ENCODE data around the gene LPIN3.

LPIN3 gene

DNA sequence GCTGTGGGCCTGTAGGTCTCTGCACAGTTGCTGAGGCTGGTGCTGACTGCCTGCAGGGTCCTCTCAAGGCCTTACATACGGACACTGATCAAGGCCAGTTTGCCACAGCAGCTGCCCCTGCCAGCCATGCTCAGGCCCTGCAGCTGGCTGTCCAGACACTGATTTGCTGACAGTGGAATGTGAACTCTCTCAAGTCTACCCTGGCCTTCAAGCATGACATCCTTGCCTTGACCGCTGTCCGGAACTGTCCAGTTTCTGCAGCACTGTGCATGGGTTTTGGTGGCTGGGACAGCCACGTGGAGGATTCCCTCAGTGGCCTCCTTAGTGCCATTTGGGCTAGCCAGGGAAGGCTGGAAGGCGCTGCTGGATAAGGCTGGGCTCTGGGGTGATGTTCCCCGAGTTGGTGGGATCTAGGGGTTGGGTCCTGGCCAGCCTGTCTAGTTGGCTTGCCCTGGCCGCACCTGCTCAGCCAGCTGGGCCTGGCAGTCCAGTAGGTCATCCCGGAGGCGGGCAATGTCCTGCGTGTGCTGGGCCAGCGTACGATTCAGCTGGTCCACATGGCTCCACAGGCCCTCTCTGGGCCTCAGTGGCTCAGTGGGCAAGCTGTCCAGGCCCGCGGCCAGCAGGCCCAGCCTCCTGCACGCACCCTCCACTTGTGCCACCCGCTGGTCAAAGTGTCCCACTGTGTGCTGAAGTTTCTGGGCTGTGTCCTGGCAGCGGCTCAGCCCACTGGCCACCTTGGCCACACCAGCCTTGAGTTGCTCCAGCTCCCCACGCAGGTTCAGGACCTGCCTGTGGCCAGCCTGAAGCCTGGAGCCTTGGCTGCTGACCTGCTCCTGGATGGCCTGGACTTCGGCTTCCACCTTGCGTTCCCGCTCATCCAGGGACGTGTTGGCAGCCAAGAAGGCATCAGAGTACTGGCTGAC lies 20.5 kb downstream of the LPIN3 start:
- Histone ChIP-seq H3K27me3 (ENCODE audit: control insufficient read depth, insufficient read depth, low read length) (peaks cover 11% of the 10 kb centered on the region; the same call in 1 of the 2 replicates), H3K4me1 (ENCODE audit: control insufficient read depth, insufficient read depth, low read length) (no peaks in the 10 kb centered on the region), H3K9me3 (ENCODE audit: control insufficient read depth, insufficient read depth, low read length) (no peaks in the 10 kb centered on the region), H3K4me3 (ENCODE audit: low read length) (no peak overlapping the region), H3K36me3 (ENCODE audit: control insufficient read depth, insufficient read depth, low read length) (no peaks in the 10 kb centered on the region), H3K27ac (ENCODE audit: low read length) (no peak overlapping the region)
- no CpG with 5 or more reads among the region's 22 CpGs for WGBS (ENCODE audit: insufficient coverage, insufficient read length)
- no peak for DNase-seq (ENCODE audit: low read depth, low spot score)

DNA sequence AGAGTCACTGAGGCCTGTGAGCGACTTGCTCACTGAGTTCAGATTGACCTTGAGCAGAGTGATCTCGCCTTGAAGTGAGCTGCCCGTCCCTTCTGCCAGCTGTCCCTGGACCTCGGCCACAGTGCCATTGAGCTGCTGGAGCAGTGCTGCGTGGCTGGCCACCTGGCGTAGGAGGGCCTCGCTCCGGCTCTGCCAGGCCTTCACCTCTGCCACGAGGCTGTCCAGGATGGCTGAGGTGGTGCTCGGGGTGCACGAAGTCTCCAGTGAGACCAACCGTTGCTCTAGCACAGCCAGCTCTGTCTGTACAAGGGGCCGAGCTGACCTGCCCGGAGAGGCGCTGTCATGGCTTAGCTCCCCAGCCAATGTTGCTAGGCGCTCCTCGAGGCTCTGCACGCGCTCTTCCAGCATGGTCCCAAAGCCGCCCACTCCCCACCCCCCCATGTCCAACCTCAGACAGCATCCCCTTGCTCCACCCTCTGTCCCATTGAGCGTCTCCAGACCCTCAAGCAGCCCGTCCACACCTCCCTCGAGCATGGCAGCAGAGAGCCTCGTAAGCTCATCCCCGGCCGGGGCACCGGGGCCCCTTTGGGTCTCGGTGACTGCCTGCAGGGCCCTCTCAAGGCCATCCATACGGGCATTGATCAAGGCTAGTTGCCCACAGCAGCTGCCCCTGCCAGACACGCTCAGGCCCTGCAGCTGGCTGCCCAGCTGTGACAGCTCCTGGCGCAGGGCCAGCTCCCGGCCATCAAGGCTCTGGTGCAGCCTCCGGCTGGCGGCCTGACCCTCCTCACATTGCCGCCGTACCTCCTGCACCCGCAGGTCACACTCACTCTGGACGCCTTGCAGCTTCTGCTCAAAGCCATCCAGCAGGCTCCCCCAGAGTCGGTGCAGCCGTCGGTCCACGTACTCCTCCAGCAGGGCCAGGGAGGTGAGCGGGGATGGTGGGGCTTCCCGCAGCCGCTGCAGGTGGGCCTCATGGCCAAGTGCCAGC lies 21.4 kb downstream of the LPIN3 start:
- Histone ChIP-seq H3K9me3 (ENCODE audit: control insufficient read depth, insufficient read depth, low read length) (no peaks in the 10 kb centered on the region), H3K36me3 (ENCODE audit: control insufficient read depth, insufficient read depth, low read length) (no peaks in the 10 kb centered on the region), H3K4me3 (ENCODE audit: low read length) (no peak overlapping the region), H3K27ac (ENCODE audit: low read length) (no peak overlapping the region), H3K4me1 (ENCODE audit: control insufficient read depth, insufficient read depth, low read length) (no peaks in the 10 kb centered on the region; the same call in 1 of the 2 replicates), H3K27me3 (ENCODE audit: control insufficient read depth, insufficient read depth, low read length) (peaks cover 13% of the 10 kb centered on the region)
- no peak for DNase-seq (ENCODE audit: low read depth, low spot score)
- WGBS (ENCODE audit: insufficient coverage, insufficient read length) = no CpG with 5 or more reads among the region's 45 CpGs

GRCh38 chr20:41362748-41363140 lies 22.1 kb downstream of the LPIN3 start:
- no CpG with 5 or more reads among the region's 5 CpGs for WGBS (ENCODE audit: insufficient coverage, insufficient read length)

GRCh38 chr20:41363601-41364000 lies 23.0 kb downstream of the LPIN3 start:
- Histone ChIP-seq H3K4me1 (ENCODE audit: control insufficient read depth, insufficient read depth, low read length) (no peaks in the 10 kb centered on the region; the same call in 1 of the 2 replicates), H3K36me3 (ENCODE audit: control insufficient read depth, insufficient read depth, low read length) (no peaks in the 10 kb centered on the region), H3K27me3 (ENCODE audit: control insufficient read depth, insufficient read depth, low read length) (peaks cover 25% of the 10 kb centered on the region), H3K27ac (ENCODE audit: low read length) (no peak overlapping the region), H3K4me3 (ENCODE audit: low read length) (no peak overlapping the region), H3K9me3 (ENCODE audit: control insufficient read depth, insufficient read depth, low read length) (no peaks in the 10 kb centered on the region)
- DNase-seq (ENCODE audit: low read depth, low spot score) = no peak
- no CpG with 5 or more reads among the region's 7 CpGs for WGBS (ENCODE audit: insufficient coverage, insufficient read length)

More at GRCh38 chr20:41362748-41363140, 22.1 kb downstream of the LPIN3 start:
- no peaks in the 10 kb centered on the region for H3K36me3 ChIP-seq (ENCODE audit: control insufficient read depth, insufficient read depth, low read length)
- H3K27me3 ChIP-seq (ENCODE audit: control insufficient read depth, insufficient read depth, low read length) = peaks cover 20% of the 10 kb centered on the region
- H3K4me3 ChIP-seq (ENCODE audit: low read length) = no peak overlapping the region
- no peak overlapping the region for H3K27ac ChIP-seq (ENCODE audit: low read length)
- no peaks in the 10 kb centered on the region for H3K9me3 ChIP-seq (ENCODE audit: control insufficient read depth, insufficient read depth, low read length)
- DNase-seq (ENCODE audit: low read depth, low spot score) = no peak
- no peaks in the 10 kb centered on the region; the same call in 1 of the 2 replicates for H3K4me1 ChIP-seq (ENCODE audit: control insufficient read depth, insufficient read depth, low read length)

- no peak for DNase-seq (ENCODE audit: low read depth, low spot score)
- no peak overlapping the region for H3K4me3 ChIP-seq (ENCODE audit: low read length)
- no peaks in the 10 kb centered on the region for H3K9me3 ChIP-seq (ENCODE audit: control insufficient read depth, insufficient read depth, low read length)
- WGBS (ENCODE audit: insufficient coverage, insufficient read length) = no CpG with 5 or more reads among the region's 13 CpGs
- peaks cover 26% of the 10 kb centered on the region for H3K27me3 ChIP-seq (ENCODE audit: control insufficient read depth, insufficient read depth, low read length)
- no peak overlapping the region for H3K27ac ChIP-seq (ENCODE audit: low read length)
- H3K36me3 ChIP-seq (ENCODE audit: control insufficient read depth, insufficient read depth, low read length) = no peaks in the 10 kb centered on the region
- H3K4me1 ChIP-seq (ENCODE audit: control insufficient read depth, insufficient read depth, low read length) = no peaks in the 10 kb centered on the region; the same call in 1 of the 2 replicates
Observed at GRCh38 chr20:41364236-41364855, 23.7 kb downstream of the LPIN3 start.

DNA sequence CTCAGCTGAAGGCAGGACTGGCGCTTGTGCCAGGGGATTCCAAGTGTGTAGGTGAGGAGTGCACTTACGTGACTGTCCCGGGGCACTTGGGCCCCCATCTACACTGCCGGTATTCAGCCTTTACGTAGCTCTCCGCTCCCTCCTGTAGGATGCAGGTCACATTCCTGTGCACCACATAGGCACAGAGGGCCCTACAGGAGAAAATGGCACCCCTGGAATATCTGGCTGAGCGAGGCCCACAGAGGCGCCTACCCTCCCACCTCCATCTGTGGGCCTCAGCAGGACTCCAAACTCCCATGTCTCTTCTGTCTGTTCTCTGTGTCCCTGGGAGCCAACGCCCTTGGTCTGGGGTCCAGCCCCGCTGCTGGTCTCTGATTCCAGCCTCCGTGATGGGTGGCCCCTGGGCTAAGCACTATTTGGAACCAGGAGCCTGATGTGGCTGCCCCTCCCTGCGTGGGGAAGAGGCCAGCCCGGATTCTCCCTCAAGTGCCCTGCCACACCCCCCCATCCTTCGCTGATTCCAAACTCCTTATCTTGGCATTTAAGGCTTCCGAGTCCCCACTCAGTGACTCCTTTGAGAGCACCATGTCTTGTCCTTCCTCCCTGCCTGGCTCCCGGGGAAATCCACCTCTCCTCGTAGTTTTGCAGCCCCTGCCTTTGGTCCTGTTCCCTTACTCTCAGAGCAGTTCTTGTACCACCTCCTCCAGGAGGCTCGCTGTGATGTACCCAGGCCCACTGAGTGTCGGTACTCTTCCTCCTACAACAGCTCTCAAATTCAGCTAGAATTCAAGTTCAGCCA lies 24.5 kb downstream of the LPIN3 start:
- H3K36me3 ChIP-seq (ENCODE audit: control insufficient read depth, insufficient read depth, low read length) = no peaks in the 10 kb centered on the region
- DNase-seq (ENCODE audit: low read depth, low spot score) = no peak
- no peak overlapping the region for H3K27ac ChIP-seq (ENCODE audit: low read length)
- no peak overlapping the region for H3K4me3 ChIP-seq (ENCODE audit: low read length)
- H3K9me3 ChIP-seq (ENCODE audit: control insufficient read depth, insufficient read depth, low read length) = no peaks in the 10 kb centered on the region
- no peaks in the 10 kb centered on the region; the same call in 1 of the 2 replicates for H3K4me1 ChIP-seq (ENCODE audit: control insufficient read depth, insufficient read depth, low read length)
- WGBS (ENCODE audit: insufficient coverage, insufficient read length) = no CpG with 5 or more reads among the region's 19 CpGs
- H3K27me3 ChIP-seq (ENCODE audit: control insufficient read depth, insufficient read depth, low read length) = peaks cover 27% of the 10 kb centered on the region

- no peaks in the 10 kb centered on the region for H3K36me3 ChIP-seq (ENCODE audit: control insufficient read depth, insufficient read depth, low read length)
- H3K4me3 ChIP-seq (ENCODE audit: low read length) = peak overlapping the region; percentile 39; the same call in 1 of the 2 replicates
- peaks cover 27% of the 10 kb centered on the region for H3K27me3 ChIP-seq (ENCODE audit: control insufficient read depth, insufficient read depth, low read length)
- no CpG with 5 or more reads among the region's 76 CpGs for WGBS (ENCODE audit: insufficient coverage, insufficient read length)
- peaks cover 1% of the 10 kb centered on the region; the same call in 1 of the 2 replicates for H3K9me3 ChIP-seq (ENCODE audit: control insufficient read depth, insufficient read depth, low read length)
- no peak for DNase-seq (ENCODE audit: low read depth, low spot score)
- no peaks in the 10 kb centered on the region; the same call in 1 of the 2 replicates for H3K4me1 ChIP-seq (ENCODE audit: control insufficient read depth, insufficient read depth, low read length)
- no peak overlapping the region for H3K27ac ChIP-seq (ENCODE audit: low read length)
Observed at GRCh38 chr20:41365777-41366545, 25.3 kb downstream of the LPIN3 start.

GRCh38 chr20:41366546-41367392 lies 26.1 kb downstream of the LPIN3 start, which contains the start of gene EMILIN3:
TSS of gene EMILIN3 (minus strand) at chr20:41366818. CDS start at chr20:41366634, 184 bp downstream.
- DNase-seq (ENCODE audit: low read depth, low spot score) = no peak
- no CpG with 5 or more reads among the region's 93 CpGs for WGBS (ENCODE audit: insufficient coverage, insufficient read length)
- no peaks in the 10 kb centered on the region for H3K36me3 ChIP-seq (ENCODE audit: control insufficient read depth, insufficient read depth, low read length)
- H3K27ac ChIP-seq (ENCODE audit: low read length) = no peak within 1 kb of the TSS
- H3K27me3 ChIP-seq (ENCODE audit: control insufficient read depth, insufficient read depth, low read length) = peaks cover 27% of the 10 kb centered on the region
- no peaks in the 10 kb centered on the region; the same call in 1 of the 2 replicates for H3K4me1 ChIP-seq (ENCODE audit: control insufficient read depth, insufficient read depth, low read length)
- H3K4me3 ChIP-seq (ENCODE audit: low read length) = peak within 1 kb of the TSS; percentile 39; the same call in 1 of the 2 replicates
- peaks cover 3% of the 10 kb centered on the region for H3K9me3 ChIP-seq (ENCODE audit: control insufficient read depth, insufficient read depth, low read length)

Measured in iPS DF 6.9 (cell line).